HepG2 (cell line): ENCODE data around the gene GYS1. TPM values are rescaled to one million over a fixed set of nuclear protein-coding genes. Genes with fewer than 3 reads are reported as not detected.

Source experiments
- ATAC-seq: fragments of 200-7000 bp; cut with Tn5 transposase; 3 replicates; pipeline ENCODE4 v1.9.1; 2020; ENCODE audit warnings: mild to moderate bottlenecking, moderate library complexity
- BruUV-seq: library from RNA; stranded (reverse); fragments of 400-500 nt; replicated peaks from 2 replicates; lab custom pipeline; 2021; lab: Mats Ljungman, UMichigan
- CTCF ChIA-PET: fragments of 300-600 bp; formaldehyde crosslinking; extraction: SDS; loops from one replicate; lab custom pipeline; 2021; ENCODE audit warnings: low total read pairs, inconsistent platforms, low intra/inter-chr PET ratio; lab: Yijun Ruan, JAX
- POLR2A ChIA-PET: fragments of 350-600 bp; sonication (Branson Sonifier 250); formaldehyde crosslinking; loops from one replicate; lab custom pipeline; 2020; ENCODE audit warnings: antibody characterized with exemption, inconsistent platforms; lab: Yijun Ruan, JAX
- DNase-seq: peaks from one replicate; pipeline ENCODE4 v3.0.0-alpha.2; 2015; ENCODE audit warnings: low spot score
- FAIRE-seq: peaks from 3 replicates; lab custom pipeline; 2011; peaks lifted over from hg19 to GRCh38; lab: Jason Lieb, UNC
- H2AFZ ChIP-seq: one replicate; pipeline ENCODE4 v1.6.1; 2011; ENCODE audit warnings: low read length, inconsistent platforms
- H3K27ac ChIP-seq: fragments of 300-600 bp; 3 replicates; pipeline ENCODE4 v1.8.0; 2011; ENCODE audit warnings: mixed run types, mild to moderate bottlenecking, mixed read lengths, low read length, inconsistent platforms; ENCODE audit not compliant: insufficient read depth; ENCODE audit errors: extremely low read length
- H3K27me3 ChIP-seq, 2 experiments: fragments of 200-600 bp in 1 of 2; 2 replicates in 1 of 2; 3 replicates in 1 of 2; pipeline versions ENCODE4 v1.6.0 to v1.8.0; 2011; ENCODE audit warnings: low read length in 2 of 2, mild to moderate bottlenecking in 2 of 2, moderate library complexity in 2 of 2, inconsistent platforms in 1 of 2; ENCODE audit not compliant: insufficient read depth in 2 of 2, control insufficient read depth in 1 of 2
- H3K36me3 ChIP-seq, 2 experiments: fragments of 200-600 bp in 1 of 2; replicated peaks in 1 of 2; 2 replicates in 1 of 2; 3 replicates in 1 of 2; pipeline versions ENCODE4 v1.5.1 to v1.8.0; 2011; ENCODE audit warnings: low read length in 2 of 2, inconsistent platforms in 1 of 2; ENCODE audit not compliant: insufficient read depth in 2 of 2, control insufficient read depth in 1 of 2
- H3K4me1 ChIP-seq: 2 replicates; pipeline ENCODE4 v1.5.1; 2012; ENCODE audit warnings: low read length, inconsistent platforms; ENCODE audit not compliant: insufficient read depth
- H3K4me2 ChIP-seq: 2 replicates; pipeline ENCODE4 v1.6.0; 2011; ENCODE audit warnings: low read depth, low read length, inconsistent platforms
- H3K4me3 ChIP-seq, 3 experiments: fragments of 200-600 bp in 1 of 3; sonication (generic), shearing (Covaris generic) in 1 of 3; replicated peaks in 1 of 3; 2 replicates each; pipeline ENCODE4 v1.5.1; 2011 to 2016; ENCODE audit warnings: low read length in 3 of 3, inconsistent platforms in 2 of 3, low read depth in 2 of 3, mild to moderate bottlenecking in 2 of 3, control low read depth in 1 of 3, mixed read lengths in 1 of 3; ENCODE audit not compliant: insufficient read depth in 1 of 3
- H3K79me2 ChIP-seq: one replicate; pipeline ENCODE4 v1.6.1; 2011; ENCODE audit warnings: low read length, inconsistent platforms; ENCODE audit not compliant: insufficient read depth
- H3K9ac ChIP-seq: 2 replicates; pipeline ENCODE4 v1.6.0; 2011; ENCODE audit warnings: mild to moderate bottlenecking, low read depth, low read length, inconsistent platforms; ENCODE audit not compliant: insufficient read depth
- H3K9me3 ChIP-seq: 2 replicates; pipeline ENCODE4 v1.5.1; 2012; ENCODE audit warnings: mild to moderate bottlenecking, low read length
- H4K20me1 ChIP-seq: 2 replicates; pipeline ENCODE4 v1.6.0; 2011; ENCODE audit warnings: inconsistent platforms, mild to moderate bottlenecking, low read length, moderate library complexity; ENCODE audit not compliant: insufficient read depth
- PLSCR1 ChIP-seq: sonication (generic); formaldehyde crosslinking; IDR thresholded peaks from 2 replicates; pipeline ENCODE4 v1.5.0; 2020; ENCODE audit warnings: missing genetic modification reagents, mild to moderate bottlenecking, borderline replicate concordance
- ZBTB33 ChIP-seq: sonication (generic); formaldehyde crosslinking; IDR thresholded peaks from 2 replicates; pipeline ENCODE4 v1.4.0; 2020; ENCODE audit warnings: missing genetic modification reagents
- ZFP91 ChIP-seq: sonication (generic); formaldehyde crosslinking; IDR thresholded peaks from 2 replicates; pipeline ENCODE4 v1.9.0; 2022; ENCODE audit warnings: missing genetic modification reagents, mild to moderate bottlenecking, borderline replicate concordance
- whole genome bisulfite sequencing: methylation state at CpG from one replicate; pipeline ENCODE4 v1.1.6; 2017; ENCODE audit warnings: low lambda C conversion rate; 5-methylcytosine and 5-hydroxymethylcytosine counted together
- in situ Hi-C: cut with HindIII; loops from 2 replicates; pipeline ENCODE4 v1.10.0; 2017; ENCODE audit warnings: low pct_unique_long_range_greater_than_20kb; ENCODE audit not compliant: extremely low pct_ligation_motif_present
- intact Hi-C: fragments of 100-400 bp; cut with micrococcal nuclease; formaldehyde crosslinking; loops from one replicate; pipeline ENCODE4 v1.10.0; 2022; ENCODE audit not compliant: unreplicated experiment
- polyA plus RNA-seq, 8 experiments: library from polyadenylated mRNA; depleted of rRNA in 3 of 8; stranded (reverse) in 7 of 8; unstranded in 1 of 8; fragments of >200 nt; fragmentation: Illumina TruSeq in 4 of 8; extraction: Trizol in 4 of 8; gene quantifications; 2 replicates each; pipeline versions ENCODE4 v1.2.1 to v1.2.3, GENCODE V29; 2011 to 2016; ENCODE audit warnings: low read depth in 4 of 8, missing spikeins in 1 of 8, mixed read lengths in 1 of 8; ENCODE audit not compliant: insufficient read depth in 1 of 8
- total RNA-seq, 5 experiments: library from RNA; depleted of rRNA; stranded (reverse); fragments of >200 nt; fragmentation: Illumina TruSeq; extraction: Trizol; gene quantifications; 2 replicates each; pipeline ENCODE4 v1.2.3, GENCODE V29; 2016; ENCODE audit warnings: low read depth in 1 of 5

Gene GYS1
- total and polyA plus RNA-seq, 2 of the 13 experiments (the other 11 are each of a cell fraction or from before 2014, with no cell fraction given), result 18.4 to 42.1 TPM

DNA sequence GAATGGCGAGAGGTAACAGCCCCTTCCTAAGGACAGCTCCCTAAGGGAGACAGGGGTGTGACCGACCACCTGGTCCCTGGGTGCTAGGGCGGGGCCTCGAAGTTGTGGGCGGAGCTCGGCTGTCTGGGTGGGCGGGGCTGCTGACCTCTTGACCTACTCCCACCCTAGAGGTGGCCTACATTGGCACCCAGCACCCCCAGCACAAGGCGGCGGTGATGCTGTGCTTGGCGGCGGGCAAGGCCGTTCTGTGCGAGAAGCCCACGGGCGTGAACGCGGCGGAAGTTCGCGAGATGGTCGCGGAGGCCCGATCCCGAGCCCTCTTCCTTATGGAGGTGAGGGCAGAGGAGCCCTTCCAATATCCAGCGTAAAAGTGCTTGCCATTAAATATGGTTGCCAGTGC, 57.2 kb downstream of the GYS1 start:
- CTCF ChIA-PET, result no interaction called here

More for the DNA sequence above, 57.2 kb downstream of the GYS1 start:
- FAIRE-seq, result no peak
- no peak overlapping the region for H3K27ac ChIP-seq
- no peaks in the 10 kb centered on the region for H4K20me1 ChIP-seq
- H3K4me2 ChIP-seq, result no peak overlapping the region
- no peak overlapping the region for H3K4me3 ChIP-seq
- TF ChIP-seq ZBTB33 (CRISPR knock-in tag) (peak; percentile 8; the same call in 1 of the 2 replicates), PLSCR1 (CRISPR knock-in tag) (no peak), ZFP91 (no peak)
- BruUV-seq, result no TSS peak
- peaks cover 31% of the 10 kb centered on the region for H3K4me1 ChIP-seq
- H3K36me3 ChIP-seq, result no peaks in the 10 kb centered on the region
- H3K9me3 ChIP-seq, result peaks cover 1% of the 10 kb centered on the region; the same call in 1 of the 2 replicates
- no peaks in the 10 kb centered on the region for H3K79me2 ChIP-seq
- DNase-seq, result no peak
- ATAC-seq, result no peak
- 89% methylated on average over 17 of the region's 25 CpGs for WGBS
- in situ Hi-C loops, result no loop called here
- intact Hi-C loops, result loop anchor here (2.0 kb wide), 1 partner anchor 35 kb away; no protein-coding TSS in a partner anchor
- POLR2A ChIA-PET, result interaction anchor here (0.9 to 1.5 kb wide), 3 partner anchors 17 to 28 kb away, joined by 3 to 4 read pairs (median 4); no protein-coding TSS in a partner anchor
- no peak overlapping the region for H3K9ac ChIP-seq
- no peak overlapping the region for H2AFZ ChIP-seq
- H3K27me3 ChIP-seq, result peaks cover 0 to 1% of the 10 kb centered on the region in 2 experiments; a peak in 1 of 5 replicates
